HCT116 (cell line): ENCODE data around the gene CALHM4. TPM values are rescaled to one million over a fixed set of nuclear protein-coding genes. Genes with fewer than 3 reads are reported as not detected.

ENCODE experiments used
- ATAC-seq: fragments of 200-7000 bp; cut with Tn5 transposase; 2 replicates; pipeline ENCODE4 v1.9.1; 2020; ENCODE audit warnings: mild to moderate bottlenecking, moderate library complexity
- BruUV-seq: library from RNA; stranded (reverse); fragments of 400-500 nt; replicated peaks from 2 replicates; lab custom pipeline; 2021; lab: Mats Ljungman, UMichigan
- CTCF ChIA-PET: fragments of 300-600 bp; sonication (Branson Sonifier 250); formaldehyde crosslinking; loops from one replicate; lab custom pipeline; 2021; ENCODE audit warnings: antibody characterized with exemption; lab: Charles Lee
- POLR2A ChIA-PET: fragments of 300-600, 350-600 bp; sonication (Branson Sonifier 250); formaldehyde crosslinking; loops from one replicate; lab custom pipeline; 2021; ENCODE audit warnings: antibody characterized with exemption; lab: Charles Lee
- RAD21 ChIA-PET, 2 experiments: fragments of 300-600 bp; sonication (Branson Sonifier 250); formaldehyde crosslinking; loops; one replicate each; lab custom pipeline; 2023; ENCODE audit warnings: low total read pairs in 2 of 2; ENCODE audit not compliant: uncharacterized antibody in 2 of 2, unreplicated experiment in 2 of 2, low non-redundant PET in 1 of 2; lab: Charles Lee
- DNase-seq: peaks from one replicate; pipeline ENCODE4 v3.0.0-alpha.2; 2010; ENCODE audit warnings: low read depth, low spot score
- H2AFZ ChIP-seq: fragments of 200-600 bp; shearing (Covaris generic), sonication (generic); 2 replicates; pipeline ENCODE4 v1.6.1; 2017; ENCODE audit warnings: low read depth, mixed run types, mixed read lengths, antibody characterized with exemption, low read length; ENCODE audit not compliant: poor library complexity, severe bottlenecking
- H3K27ac ChIP-seq: 2 replicates; pipeline ENCODE4 v1.5.1; 2012; ENCODE audit warnings: low read depth, low read length
- H3K27me3 ChIP-seq: fragments of 200-600 bp; sonication (generic); 2 replicates; pipeline ENCODE4 v1.6.1; 2016; ENCODE audit warnings: mixed run types, low read length, mixed read lengths; ENCODE audit not compliant: insufficient read depth
- H3K36me3 ChIP-seq, 2 experiments: fragments of 200-500 bp in 1 of 2; fragments of 200-600 bp in 1 of 2; sonication (Bioruptor generic) in 1 of 2; sonication (generic) in 1 of 2; 2 replicates each; pipeline versions ENCODE4 v1.5.1 to v1.6.1; 2014 to 2016; ENCODE audit warnings: low read length in 2 of 2, inconsistent platforms in 1 of 2, mixed read lengths in 1 of 2, mixed run types in 1 of 2; ENCODE audit not compliant: insufficient read depth in 2 of 2, control insufficient read depth in 1 of 2
- H3K4me1 ChIP-seq, 2 experiments: fragments of 200-600 bp in 1 of 2; sonication (generic) in 1 of 2; 2 replicates each; pipeline versions ENCODE4 v1.5.1 to v1.6.1; 2012 to 2017; ENCODE audit warnings: low read length in 2 of 2, inconsistent platforms in 1 of 2, mild to moderate bottlenecking in 1 of 2, mixed read lengths in 1 of 2, mixed run types in 1 of 2, moderate library complexity in 1 of 2; ENCODE audit not compliant: insufficient read depth in 2 of 2, control insufficient read depth in 1 of 2
- H3K4me2 ChIP-seq: fragments of 200-600 bp; sonication (generic); 2 replicates; pipeline ENCODE4 v1.6.1; 2017; ENCODE audit warnings: mixed run types, low read length, mixed read lengths
- H3K4me3 ChIP-seq, 2 experiments: fragments of 200-600 bp in 1 of 2; sonication (generic) in 1 of 2; replicated peaks in 1 of 2; 2 replicates each; pipeline ENCODE4 v1.5.1; 2011 to 2016; ENCODE audit warnings: low read length in 2 of 2, control low read depth in 1 of 2, low read depth in 1 of 2, mild to moderate bottlenecking in 1 of 2, mixed read lengths in 1 of 2, mixed run types in 1 of 2
- H3K79me2 ChIP-seq: fragments of 200-600 bp; sonication (generic); 2 replicates; pipeline ENCODE4 v1.6.1; 2017; ENCODE audit warnings: mild to moderate bottlenecking, mixed run types, low read length, moderate library complexity, mixed read lengths; ENCODE audit not compliant: insufficient read depth
- H3K9ac ChIP-seq: fragments of 200-600 bp; sonication (generic); 2 replicates; pipeline ENCODE4 v1.6.1; 2016; ENCODE audit warnings: low read length, mixed read lengths
- H3K9me2 ChIP-seq: fragments of 200-600 bp; sonication (generic), shearing (Covaris generic); 2 replicates; pipeline ENCODE4 v1.6.1; 2017; ENCODE audit warnings: mixed run types, mild to moderate bottlenecking, moderate library complexity; ENCODE audit not compliant: insufficient read depth
- H3K9me3 ChIP-seq, 2 experiments: fragments of 200-500 bp in 1 of 2; fragments of 200-600 bp in 1 of 2; sonication (Bioruptor generic) in 1 of 2; sonication (generic) in 1 of 2; 2 replicates each; pipeline ENCODE4 v1.6.1; 2014 to 2017; ENCODE audit warnings: low read length in 2 of 2, mixed read lengths in 2 of 2, inconsistent platforms in 1 of 2, low read depth in 1 of 2, mild to moderate bottlenecking in 1 of 2, mixed run types in 1 of 2, moderate library complexity in 1 of 2; ENCODE audit not compliant: control insufficient read depth in 1 of 2, insufficient read depth in 1 of 2
- H4K20me1 ChIP-seq: fragments of 200-600 bp; sonication (generic), shearing (Covaris generic); 2 replicates; pipeline ENCODE4 v1.6.1; 2017; ENCODE audit warnings: mixed run types, mild to moderate bottlenecking, moderate library complexity; ENCODE audit not compliant: insufficient read depth
- ATF3 ChIP-seq: IDR thresholded peaks from 2 replicates; pipeline ENCODE4 v1.6.1; 2012
- CEBPB ChIP-seq: IDR thresholded peaks from 2 replicates; pipeline ENCODE4 v1.6.1; 2012; ENCODE audit warnings: low read depth
- EGR1 ChIP-seq: IDR thresholded peaks from 2 replicates; pipeline ENCODE4 v1.6.1; 2012; ENCODE audit warnings: low read depth
- EZH2 ChIP-seq: fragments of 200-600 bp; sonication (generic); IDR thresholded peaks from 2 replicates; pipeline ENCODE4 v1.6.1; 2017; ENCODE audit warnings: antibody characterized with exemption, mixed run types
- JUND ChIP-seq: IDR thresholded peaks from 2 replicates; pipeline ENCODE4 v1.6.1; 2012
- MAX ChIP-seq: IDR thresholded peaks from 2 replicates; pipeline ENCODE4 v1.6.1; 2012
- POLR2AphosphoS5 ChIP-seq: IDR thresholded peaks from 2 replicates; pipeline ENCODE4 v1.6.1; 2011; ENCODE audit warnings: mild to moderate bottlenecking, low read depth, low read length, moderate library complexity
- RAD21 ChIP-seq: IDR thresholded peaks from 2 replicates; pipeline ENCODE4 v1.6.1; 2012; ENCODE audit warnings: low read depth, mild to moderate bottlenecking
- REST ChIP-seq: IDR thresholded peaks from 2 replicates; pipeline ENCODE4 v1.6.1; 2012; ENCODE audit warnings: low read depth
- SP1 ChIP-seq: IDR thresholded peaks from 2 replicates; pipeline ENCODE4 v1.6.1; 2012; ENCODE audit warnings: low read depth
- SRF ChIP-seq: IDR thresholded peaks from 2 replicates; pipeline ENCODE4 v1.6.1; 2012; ENCODE audit warnings: low read depth
- TCF7L2 ChIP-seq: IDR thresholded peaks from 2 replicates; pipeline ENCODE4 v1.7.0; 2011; ENCODE audit warnings: borderline replicate concordance, inconsistent platforms; ENCODE audit not compliant: insufficient read depth, insufficient read length; ENCODE audit errors: extremely low read depth
- YY1 ChIP-seq: IDR thresholded peaks from 2 replicates; pipeline ENCODE4 v1.6.1; 2011; ENCODE audit warnings: low read length, low read depth, moderate library complexity, mild to moderate bottlenecking; ENCODE audit not compliant: insufficient replicate concordance; ENCODE audit errors: extremely low read depth
- ZFX ChIP-seq: fragments of 450-650 bp; IDR thresholded peaks from 2 replicates; pipeline ENCODE4 v1.6.1; 2017
- intact Hi-C: fragments of 100-400 bp; cut with micrococcal nuclease; formaldehyde crosslinking; loops from 2 replicates; pipeline ENCODE4 v1.10.0; 2022
- total RNA-seq: library from RNA; stranded (reverse); gene quantifications from one replicate; pipeline ENCODE4 v1.2.1, GENCODE V29; 2021; ENCODE audit not compliant: unreplicated experiment

The CALHM4 gene
- total RNA-seq, 1 experiment from 2014 or later: not detected

- CTCF ChIA-PET: no interaction called here
- H3K4me3 ChIP-seq: no peak overlapping the region
- no peak for ATAC-seq
Observed at GRCh38 chr6:116556065-116556464, 2.5 kb downstream of the CALHM4 start.

GRCh38 chr6:116556814-116557415 lies 3.4 kb downstream of the CALHM4 start:
- intact Hi-C loops: no loop called here
- Histone ChIP-seq H4K20me1 (no peaks in the 10 kb centered on the region), H3K27ac (no peak overlapping the region), H3K4me3 (no peak overlapping the region), H3K9ac (no peak overlapping the region), H3K79me2 (no peaks in the 10 kb centered on the region), H3K4me1 (peaks cover 3 to 29% of the 10 kb centered on the region in 2 experiments; a peak in 3 of 4 replicates), H3K9me2 (no peaks in the 10 kb centered on the region), H3K4me2 (no peak overlapping the region), H3K36me3 (no peaks in the 10 kb centered on the region), H2AFZ (peak overlapping the region; percentile 84), H3K9me3 (no peaks in the 10 kb centered on the region), H3K27me3 (no peaks in the 10 kb centered on the region)
- DNase-seq (no peak), ATAC-seq (no peak)
- no peak for TF ChIP-seq CEBPB
- TF ChIP-seq TCF7L2: no peak
- no peak for TF ChIP-seq EGR1
- no peak for TF ChIP-seq RAD21
- no peak for TF ChIP-seq MAX
- no peak for TF ChIP-seq EZH2
- TF ChIP-seq SRF: no peak
- TF ChIP-seq JUND: no peak
- no peak for TF ChIP-seq REST
- no peak for TF ChIP-seq POLR2AphosphoS5
- TF ChIP-seq ATF3: no peak
- ChIA-PET RAD21 (no interaction called here), POLR2A (no interaction called here), CTCF (no interaction called here)
- BruUV-seq: no TSS peak

More at GRCh38 chr6:116556065-116556464, 2.5 kb downstream of the CALHM4 start:
- H3K79me2 ChIP-seq: no peaks in the 10 kb centered on the region
- peak overlapping the region; percentile 63 for H2AFZ ChIP-seq
- no peak overlapping the region for H3K27ac ChIP-seq
- H3K4me1 ChIP-seq: peaks cover 3 to 29% of the 10 kb centered on the region in 2 experiments; a peak in 3 of 4 replicates
- ChIA-PET POLR2A (no interaction called here), RAD21 (no interaction called here)
- no TSS peak for BruUV-seq
- intact Hi-C loops: no loop called here
- no peaks in the 10 kb centered on the region for H3K27me3 ChIP-seq
- H3K9me3 ChIP-seq: no peaks in the 10 kb centered on the region
- H3K36me3 ChIP-seq: no peaks in the 10 kb centered on the region
- TF ChIP-seq SP1: no peak
- TF ChIP-seq YY1: no peak
- TF ChIP-seq POLR2AphosphoS5: no peak
- no peak for TF ChIP-seq ZFX
- TF ChIP-seq CEBPB: no peak
- no peak for DNase-seq
- no peak overlapping the region for H3K9ac ChIP-seq
- peak overlapping the region; percentile 6; the same call in 1 of the 2 replicates for H3K4me2 ChIP-seq
- no peaks in the 10 kb centered on the region for H3K9me2 ChIP-seq
- H4K20me1 ChIP-seq: no peaks in the 10 kb centered on the region
